Activated T-cell treated with anti-CD3 and anti-CD28 coated beads, Interleukin-2, amount 50 U/mL, for 4 hours (primary cell): Measurements from ENCODE around the gene HOXC4. TPM values are rescaled to one million over a fixed set of nuclear protein-coding genes. Genes with fewer than 3 reads are reported as not detected.
"Not testable (repeated sequence)": the region's sequence is repeated elsewhere in the genome, so short reads cannot be mapped to it uniquely, and the experiment has no call there.

Experiments used
- ATAC-seq, 2 donors: fragments of 200-7000 bp; cut with Tn5 transposase; one replicate each; pipeline ENCODE4 v1.10.0; 2021
- DNase-seq: peaks from one replicate; pipeline ENCODE4 v3.0.0-alpha.2; 2020
- H3K27me3 Mint-ChIP-seq: one replicate; pipeline ENCODE4 v1.8.0; 2021; ENCODE audit warnings: low read depth, mixed read lengths
- H3K36me3 Mint-ChIP-seq: one replicate; pipeline ENCODE4 v1.8.0; 2022; ENCODE audit warnings: mixed read lengths; ENCODE audit not compliant: insufficient read depth
- H3K4me1 Mint-ChIP-seq: one replicate; pipeline ENCODE4 v1.8.0; 2021; ENCODE audit warnings: low read depth, mixed read lengths
- H3K4me3 Mint-ChIP-seq: one replicate; pipeline ENCODE4 v1.8.0; 2021; ENCODE audit warnings: mild to moderate bottlenecking, moderate library complexity, mixed read lengths
- H3K9me3 Mint-ChIP-seq: one replicate; pipeline ENCODE4 v1.8.0; 2021; ENCODE audit warnings: mixed read lengths
- total RNA-seq, 3 donors: library from RNA; stranded (reverse); gene quantifications; one replicate each; pipeline ENCODE4 v1.2.1, GENCODE V29; 2021

Gene HOXC4
- total RNA-seq, 3 donors from 2014 or later, result 0.16 to 0.40 (median 0.29) TPM

DNA sequence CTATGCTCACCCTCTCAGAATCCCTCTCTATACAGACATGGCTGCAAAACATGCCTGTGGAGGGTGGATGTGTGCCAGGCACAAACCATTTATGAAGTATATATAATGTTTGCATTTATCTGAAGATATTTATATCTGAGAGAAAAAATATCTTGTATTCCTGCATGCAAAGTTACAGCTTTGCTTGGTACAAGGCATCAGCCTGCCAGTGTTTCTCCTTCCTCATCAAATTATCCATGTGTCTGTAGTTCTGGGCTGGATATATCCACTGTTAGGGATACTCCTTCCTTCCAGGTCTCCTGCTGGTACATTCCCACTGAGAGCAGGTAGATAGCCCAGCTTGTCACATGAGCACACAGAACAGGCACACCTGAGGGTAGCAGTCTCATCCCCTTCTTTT, 12.0 kb downstream of the HOXC4 start:
- ATAC-seq (no peak), DNase-seq (no peak)
- peaks cover 48% of the 10 kb centered on the region for H3K27me3 Mint-ChIP-seq
- no peaks in the 10 kb centered on the region for H3K9me3 Mint-ChIP-seq
- no peaks in the 10 kb centered on the region for H3K36me3 Mint-ChIP-seq
- H3K4me3 Mint-ChIP-seq, result no peak overlapping the region
- no peaks in the 10 kb centered on the region for H3K4me1 Mint-ChIP-seq

GRCh38 chr12:54066408-54066807, 12.8 kb downstream of the HOXC4 start:
- Mint-ChIP-seq H3K36me3 (no peaks in the 10 kb centered on the region), H3K4me1 (no peaks in the 10 kb centered on the region), H3K9me3 (no peaks in the 10 kb centered on the region), H3K4me3 (no peak overlapping the region), H3K27me3 (peaks cover 46% of the 10 kb centered on the region)
- ATAC-seq (no peak), DNase-seq (no peak)

GRCh38 chr12:54068418-54069070, 14.9 kb downstream of the HOXC4 start:
- H3K27me3 Mint-ChIP-seq, result peaks cover 27% of the 10 kb centered on the region
- no peaks in the 10 kb centered on the region for H3K4me1 Mint-ChIP-seq
- ATAC-seq, result no peak
- H3K9me3 Mint-ChIP-seq, result no peaks in the 10 kb centered on the region
- DNase-seq, result no peak
- no peaks in the 10 kb centered on the region for H3K36me3 Mint-ChIP-seq
- H3K4me3 Mint-ChIP-seq, result no peak overlapping the region

DNA sequence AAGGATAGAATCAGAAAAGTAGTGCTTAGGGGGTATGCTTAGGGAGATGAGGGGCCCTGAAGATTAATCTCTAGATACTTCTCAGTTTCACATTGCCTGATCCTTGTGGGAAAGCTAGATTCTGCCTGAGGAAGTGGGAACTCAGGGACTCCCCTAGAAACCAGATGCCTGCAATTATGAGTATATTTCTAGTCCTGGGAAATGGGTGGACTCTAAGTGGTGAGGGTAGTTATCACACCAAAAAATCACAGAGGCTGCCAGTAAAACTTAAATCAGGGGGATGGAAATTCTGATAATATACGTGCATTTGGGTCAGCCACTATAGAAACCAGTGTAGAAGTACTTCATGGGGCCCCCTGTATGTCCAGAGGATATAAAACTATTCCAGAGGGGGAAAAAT, 18.3 kb downstream of the HOXC4 start:
- Mint-ChIP-seq H3K4me3 (no peak overlapping the region), H3K27me3 (peaks cover 15% of the 10 kb centered on the region), H3K9me3 (no peaks in the 10 kb centered on the region), H3K36me3 (no peaks in the 10 kb centered on the region), H3K4me1 (no peaks in the 10 kb centered on the region)
- ATAC-seq (no peak), DNase-seq (no peak)

DNA sequence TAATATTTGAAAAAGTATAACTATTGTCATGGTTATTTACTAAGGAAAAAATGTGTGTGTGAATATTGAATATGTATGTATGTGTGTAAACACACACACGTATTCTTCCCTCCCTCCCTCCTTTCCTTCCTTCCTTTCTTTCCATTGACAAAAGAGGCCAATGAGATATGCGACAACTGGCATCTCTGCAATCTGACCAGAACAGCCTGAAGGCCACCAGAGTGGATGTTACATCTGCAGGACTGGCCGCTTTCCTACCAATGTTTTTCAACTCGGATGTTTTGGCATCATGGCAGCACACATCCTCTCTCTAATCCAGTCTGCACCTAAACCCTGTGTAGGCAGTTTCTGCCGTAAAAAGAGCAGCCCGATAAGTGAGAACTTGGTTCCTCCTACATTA, 20.7 kb downstream of the HOXC4 start:
- Mint-ChIP-seq H3K9me3 (no peaks in the 10 kb centered on the region), H3K27me3 (peaks cover 12% of the 10 kb centered on the region), H3K4me1 (no peaks in the 10 kb centered on the region), H3K36me3 (no peaks in the 10 kb centered on the region), H3K4me3 (no peak overlapping the region)
- no peak for DNase-seq
- no peak for ATAC-seq

DNA sequence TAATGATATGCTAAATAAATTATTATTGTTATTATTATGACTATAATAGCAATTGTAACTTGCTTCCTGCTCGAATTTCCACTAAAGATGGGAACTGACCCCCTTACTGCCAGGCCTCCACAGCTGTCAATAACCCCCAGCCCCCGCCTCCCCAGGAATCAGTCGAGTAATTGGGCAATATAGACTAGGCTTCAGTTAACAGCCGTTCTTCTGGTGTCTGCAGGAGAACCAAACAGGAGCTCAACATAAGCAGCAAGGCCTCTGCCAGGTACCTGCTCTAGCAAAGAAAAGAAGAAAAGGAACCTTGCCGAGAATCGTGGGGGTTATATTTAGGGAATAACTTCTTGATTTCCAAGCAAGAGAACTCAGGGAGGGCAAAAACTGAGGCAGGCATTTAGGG, 21.8 kb downstream of the HOXC4 start:
- ATAC-seq, result no peak
- no peak for DNase-seq
- no peak overlapping the region for H3K4me3 Mint-ChIP-seq
- H3K36me3 Mint-ChIP-seq, result no peaks in the 10 kb centered on the region
- H3K4me1 Mint-ChIP-seq, result no peaks in the 10 kb centered on the region
- no peaks in the 10 kb centered on the region for H3K9me3 Mint-ChIP-seq
- H3K27me3 Mint-ChIP-seq, result peaks cover 12% of the 10 kb centered on the region

DNA sequence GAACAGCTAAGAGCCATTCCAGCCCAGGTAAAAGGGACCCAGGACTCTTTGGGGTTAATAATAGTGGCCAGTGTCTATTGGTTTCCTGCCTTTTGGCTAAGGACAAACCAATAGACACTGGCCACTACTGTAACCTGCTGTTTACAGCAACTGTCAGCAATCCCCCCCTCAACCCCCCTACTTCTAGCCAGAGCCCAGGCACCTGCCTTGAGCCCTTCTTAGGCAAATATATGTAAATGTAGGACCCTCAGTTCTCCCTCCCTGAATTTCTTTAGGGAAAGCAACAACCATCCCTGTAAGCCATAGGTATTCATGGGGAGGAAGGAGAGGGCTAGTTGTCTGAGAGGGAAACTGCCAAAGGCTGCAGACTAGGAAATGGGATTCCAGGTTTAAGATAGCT, 22.3 kb downstream of the HOXC4 start:
- no peak for ATAC-seq
- Mint-ChIP-seq H3K4me3 (no peak overlapping the region), H3K36me3 (no peaks in the 10 kb centered on the region), H3K4me1 (peaks cover 1% of the 10 kb centered on the region), H3K9me3 (no peaks in the 10 kb centered on the region), H3K27me3 (peaks cover 10% of the 10 kb centered on the region)
- no peak for DNase-seq

- not testable (repeated sequence) for H3K36me3 Mint-ChIP-seq, ATAC-seq, DNase-seq, H3K4me3 Mint-ChIP-seq, H3K27me3 Mint-ChIP-seq, H3K9me3 Mint-ChIP-seq
- peaks cover 13% of the 10 kb centered on the region for H3K4me1 Mint-ChIP-seq
Measured at GRCh38 chr12:54077843-54078242, 24.2 kb downstream of the HOXC4 start.

- not testable (repeated sequence) for H3K9me3 Mint-ChIP-seq, ATAC-seq, DNase-seq, H3K36me3 Mint-ChIP-seq, H3K4me3 Mint-ChIP-seq
- Mint-ChIP-seq H3K4me1 (peaks cover 20% of the 10 kb centered on the region), H3K27me3 (peaks cover 11% of the 10 kb centered on the region)
Measured at GRCh38 chr12:54079115-54079514, 25.5 kb downstream of the HOXC4 start.

DNA sequence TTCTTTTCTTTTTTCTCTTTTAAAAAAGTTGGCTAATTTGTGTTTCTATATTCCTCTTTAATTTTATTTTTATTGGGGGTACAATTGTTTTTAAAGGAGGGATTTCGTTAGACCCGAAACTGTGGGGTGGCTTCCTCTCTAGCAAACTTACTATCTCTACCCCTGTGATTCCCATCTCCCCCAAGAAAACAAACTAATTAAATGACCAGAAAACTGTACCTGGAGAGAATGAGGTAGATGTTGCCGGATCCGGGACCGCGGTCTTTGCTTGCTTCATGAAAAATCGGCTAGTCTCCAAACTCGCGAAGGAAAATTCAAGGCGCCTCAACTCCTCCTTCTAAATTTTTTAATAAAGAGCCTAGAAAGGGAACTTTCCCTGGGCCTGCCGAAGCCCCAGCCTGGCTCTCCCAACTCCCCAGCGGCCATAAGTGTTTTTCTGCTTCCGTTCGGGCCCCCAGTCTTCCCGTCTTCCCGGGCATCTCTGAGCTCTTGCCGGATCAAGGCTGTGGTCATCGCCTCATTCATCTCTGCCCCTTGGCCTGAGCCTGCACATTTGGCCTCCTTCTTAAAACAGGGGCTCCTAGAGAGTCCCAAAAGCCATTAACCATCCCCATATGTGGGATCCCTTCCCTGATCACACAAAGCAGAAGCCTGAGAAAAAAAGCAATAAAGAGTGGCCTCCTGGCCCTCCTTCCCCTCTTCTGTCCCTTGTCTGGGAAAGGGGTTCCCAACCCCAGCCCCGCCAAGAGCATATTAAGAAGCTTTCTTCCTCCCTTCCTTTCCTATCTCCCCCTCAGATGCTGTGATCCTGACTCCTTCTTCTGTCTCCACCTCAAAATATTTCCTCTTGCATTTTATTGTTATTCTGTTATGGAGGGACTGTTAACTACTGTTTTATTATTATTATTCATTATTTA, 26.6 kb downstream of the HOXC4 start:
- not testable (repeated sequence) for H3K27me3 Mint-ChIP-seq, H3K36me3 Mint-ChIP-seq, DNase-seq, H3K4me3 Mint-ChIP-seq, H3K9me3 Mint-ChIP-seq, ATAC-seq
- H3K4me1 Mint-ChIP-seq, result peaks cover 20% of the 10 kb centered on the region

DNA sequence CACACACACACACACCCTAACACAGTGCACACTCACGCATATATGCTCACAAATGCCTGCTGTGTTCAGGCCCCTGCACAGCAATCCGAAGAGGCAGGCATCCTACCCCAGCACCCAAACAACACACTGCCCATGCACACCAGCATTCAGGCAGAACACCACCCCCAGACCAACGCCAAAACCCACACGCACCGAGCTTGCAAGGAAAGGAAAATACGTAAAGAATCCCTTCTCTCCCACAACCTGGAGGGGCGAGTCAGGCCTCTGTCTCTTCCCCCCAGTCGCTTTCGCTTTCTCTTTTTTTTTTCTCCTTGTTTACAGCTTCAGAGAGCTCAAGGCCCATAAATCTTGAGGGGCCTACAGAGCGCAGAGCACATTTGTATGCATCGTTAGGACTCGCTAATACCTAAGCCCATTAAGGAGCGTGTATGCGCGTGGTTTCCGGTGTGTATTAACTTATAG, 27.4 kb downstream of the HOXC4 start:
- not testable (repeated sequence) for DNase-seq, H3K27me3 Mint-ChIP-seq, H3K9me3 Mint-ChIP-seq, ATAC-seq, H3K36me3 Mint-ChIP-seq
- Mint-ChIP-seq H3K4me3 (peak overlapping the region; percentile 82), H3K4me1 (peaks cover 20% of the 10 kb centered on the region)

DNA sequence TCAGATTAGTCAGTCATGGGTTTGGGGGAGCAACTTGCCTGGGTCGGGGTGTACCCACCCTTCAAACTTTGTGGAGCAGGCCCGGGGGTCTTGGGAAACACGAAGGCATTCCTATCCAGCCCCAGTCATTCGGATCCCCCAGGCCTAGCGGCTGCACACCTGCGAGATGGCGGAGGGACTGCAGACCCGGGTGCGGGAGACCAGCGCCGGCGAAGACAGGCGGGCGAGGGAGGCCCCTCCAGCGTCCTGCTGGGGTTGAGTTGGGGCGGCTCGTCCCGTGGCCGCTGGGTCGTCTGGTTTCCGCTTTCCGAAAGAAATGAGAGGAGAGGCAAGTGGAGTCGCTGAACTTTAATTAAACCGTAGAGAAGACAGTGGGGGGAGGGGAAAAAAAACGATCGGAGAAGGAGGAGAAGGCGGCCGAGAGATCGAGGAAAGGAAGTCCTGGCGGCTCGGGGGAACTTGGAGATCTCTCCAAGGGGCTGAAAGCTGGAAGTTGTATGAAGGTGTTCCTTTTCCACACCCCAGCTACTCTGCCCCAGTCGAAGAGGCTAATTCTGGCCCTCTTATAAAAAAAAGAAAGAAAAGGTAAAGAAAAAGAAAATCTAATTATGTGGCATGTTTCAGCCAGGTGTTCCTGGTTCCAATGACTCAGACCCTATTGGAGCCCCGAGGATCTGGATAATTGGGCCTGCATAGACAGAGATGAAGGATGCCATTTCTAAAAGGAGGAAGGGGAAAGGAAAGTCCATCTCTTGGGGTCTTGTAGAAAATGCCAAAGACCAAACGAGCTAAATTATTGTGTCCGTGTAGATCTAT, 28.2 kb downstream of the HOXC4 start:
- not testable (repeated sequence) for H3K36me3 Mint-ChIP-seq, ATAC-seq, DNase-seq, H3K9me3 Mint-ChIP-seq
- Mint-ChIP-seq H3K4me3 (peak overlapping the region; percentile 82), H3K27me3 (peaks cover 11% of the 10 kb centered on the region), H3K4me1 (peaks cover 20% of the 10 kb centered on the region)

- no peaks in the 10 kb centered on the region for H3K36me3 Mint-ChIP-seq
- peak; percentile 39 for DNase-seq
- peak overlapping the region; percentile 82 for H3K4me3 Mint-ChIP-seq
- peaks cover 20% of the 10 kb centered on the region for H3K4me1 Mint-ChIP-seq
- no peaks in the 10 kb centered on the region for H3K9me3 Mint-ChIP-seq
- peak in 1 of 2 donors; percentile 18 for ATAC-seq
- H3K27me3 Mint-ChIP-seq, result peaks cover 11% of the 10 kb centered on the region
Measured at GRCh38 chr12:54082397-54082892, 28.8 kb downstream of the HOXC4 start.

DNA sequence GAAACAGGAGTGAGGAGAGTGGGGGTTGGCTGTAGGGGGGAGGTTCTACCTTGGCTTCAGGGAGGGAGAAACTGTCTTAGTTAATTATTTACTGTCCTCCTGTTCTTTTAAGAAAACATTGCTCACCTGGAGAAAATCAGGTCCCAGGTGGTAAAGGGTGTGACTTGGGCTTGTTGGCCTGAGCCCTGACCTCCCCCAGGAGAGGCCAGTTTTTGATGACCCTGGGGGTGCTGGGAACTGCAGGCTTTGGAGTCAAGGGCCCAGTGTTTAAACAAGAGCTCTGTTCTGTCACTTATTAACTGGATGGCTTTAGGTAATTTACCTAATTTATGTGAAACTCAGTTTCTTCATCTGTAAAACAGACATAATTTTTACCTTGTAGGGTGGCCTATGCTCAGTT, 34.4 kb downstream of the HOXC4 start:
- not testable (repeated sequence) for H3K4me3 Mint-ChIP-seq, DNase-seq, H3K9me3 Mint-ChIP-seq, H3K4me1 Mint-ChIP-seq, H3K36me3 Mint-ChIP-seq, ATAC-seq
- H3K27me3 Mint-ChIP-seq, result peaks cover 39% of the 10 kb centered on the region
